MCF 10A (cell line): ENCODE data around the gene C9. TPM values are rescaled to one million over a fixed set of nuclear protein-coding genes. Genes with fewer than 3 reads are reported as not detected.
A peak's percentile ranks its signal among the peaks of the same experiment; 100 is the strongest.

Source experiments
- Bru-seq: library from RNA; stranded (reverse); fragments of 400-500 nt; gene quantifications from one replicate; lab custom pipeline; 2021; lab: Mats Ljungman, UMichigan
- BruChase-seq, 2 experiments: library from RNA; stranded (reverse); fragments of 400-500 nt; gene quantifications; one replicate each; lab custom pipeline; 2021; lab: Mats Ljungman, UMichigan
- BruUV-seq: library from RNA; stranded (reverse); fragments of 400-500 nt; replicated peaks from 2 replicates; lab custom pipeline; 2021; lab: Mats Ljungman, UMichigan
- CTCF ChIA-PET: fragments of 300-600 bp; sonication (Branson Sonifier 250); formaldehyde crosslinking; extraction: SDS; loops from one replicate; lab custom pipeline; 2021; ENCODE audit warnings: antibody characterized with exemption, inconsistent platforms; lab: Yijun Ruan, JAX
- POLR2A ChIA-PET: fragments of 300-600, 350-650 bp; sonication (Branson Sonifier 250); formaldehyde crosslinking; extraction: SDS; loops from one replicate; lab custom pipeline; 2020; ENCODE audit warnings: antibody characterized with exemption, inconsistent platforms; lab: Yijun Ruan, JAX
- DNase-seq: peaks from one replicate; pipeline ENCODE4 v3.0.0-alpha.2; 2018; ENCODE audit not compliant: unreplicated experiment
- H3K27ac Mint-ChIP-seq: one replicate; pipeline ENCODE4 v1.8.0; 2022; ENCODE audit warnings: mild to moderate bottlenecking, low read depth, mixed read lengths; ENCODE audit not compliant: unreplicated experiment
- H3K27me3 Mint-ChIP-seq: one replicate; pipeline ENCODE4 v1.8.0; 2022; ENCODE audit warnings: mixed read lengths; ENCODE audit not compliant: insufficient read depth, unreplicated experiment
- H3K36me3 Mint-ChIP-seq: one replicate; pipeline ENCODE4 v1.8.0; 2022; ENCODE audit warnings: mild to moderate bottlenecking, moderate library complexity, mixed read lengths; ENCODE audit not compliant: insufficient read depth, unreplicated experiment
- H3K4me1 Mint-ChIP-seq: one replicate; pipeline ENCODE4 v1.8.0; 2022; ENCODE audit warnings: mixed read lengths; ENCODE audit not compliant: insufficient read depth, unreplicated experiment
- H3K4me3 Mint-ChIP-seq: one replicate; pipeline ENCODE4 v1.8.0; 2022; ENCODE audit warnings: mild to moderate bottlenecking, moderate library complexity, mixed read lengths; ENCODE audit not compliant: unreplicated experiment
- H3K9me3 Mint-ChIP-seq: one replicate; pipeline ENCODE4 v1.8.0; 2022; ENCODE audit warnings: mixed read lengths; ENCODE audit not compliant: unreplicated experiment
- CTCF ChIP-seq: fragments of 200-600 bp; IDR thresholded peaks from one replicate; pipeline ENCODE4 v1.8.0; 2022; ENCODE audit warnings: antibody characterized with exemption, mild to moderate bottlenecking; ENCODE audit not compliant: unreplicated experiment
- intact Hi-C: fragments of 100-400 bp; cut with micrococcal nuclease; formaldehyde crosslinking; loops from 2 replicates; pipeline ENCODE4 v1.14.1; 2022
- long read RNA-seq: library from polyadenylated mRNA; stranded (forward); transcript quantifications from one replicate; pipeline ENCODE4 v2.0.0, GENCODE V29; 2022
- total RNA-seq: library from RNA; stranded (reverse); gene quantifications from 2 replicates; pipeline ENCODE4 v1.2.3, GENCODE V29; 2022

C9 gene
- total RNA-seq (not detected in 2 replicates), Bru-seq, nascent RNA (percentile 1 among the genes with signal in this experiment), BruChase-seq, experiment 1, labeled RNA remaining after a 6-hour chase (percentile 3 among the genes with signal in this experiment), BruChase-seq, experiment 2, labeled RNA remaining after a 2-hour chase (percentile 1 among the genes with signal in this experiment)
- long read RNA-seq = 0 reads

GRCh38 chr5:39364367-39364766 lies at the start of gene C9:
C9 (minus strand) TSS chr5:39364495; CDS start chr5:39364464, 31 bp downstream.
- H3K4me1 Mint-ChIP-seq = peaks cover 8% of the 10 kb centered on the region
- H3K27ac Mint-ChIP-seq = no peak within 1 kb of the TSS
- CTCF ChIA-PET = interaction anchor here (1.3 kb wide), 1 partner anchor 12 kb away, joined by 5 read pairs; no protein-coding TSS in a partner anchor
- H3K9me3 Mint-ChIP-seq = no peaks in the 10 kb centered on the region
- no peak for TF ChIP-seq CTCF
- BruUV-seq = no TSS peak
- H3K36me3 Mint-ChIP-seq = no peaks in the 10 kb centered on the region
- intact Hi-C loops = no loop called here
- no peak for DNase-seq
- no peak within 1 kb of the TSS for H3K4me3 Mint-ChIP-seq
- no peaks in the 10 kb centered on the region for H3K27me3 Mint-ChIP-seq
- POLR2A ChIA-PET = no interaction called here

- Mint-ChIP-seq H3K27me3 (no peaks in the 10 kb centered on the region), H3K36me3 (no peaks in the 10 kb centered on the region), H3K4me3 (no peak overlapping the region), H3K27ac (no peak overlapping the region), H3K9me3 (no peaks in the 10 kb centered on the region), H3K4me1 (peaks cover 15% of the 10 kb centered on the region)
- ChIA-PET CTCF (interaction anchor here (0.9 to 1.5 kb wide), 2 partner anchors 12 to 38 kb away, joined by 6 to 7 read pairs; no protein-coding TSS in a partner anchor), POLR2A (interaction anchor here (0.8 to 1.4 kb wide), 3 partner anchors 10 to 157 kb away, joined by 3 to 5 read pairs (median 4); no protein-coding TSS in a partner anchor)
- TF ChIP-seq CTCF = no peak
- no peak for DNase-seq
- intact Hi-C loops = no loop called here
- no TSS peak for BruUV-seq
Observed at GRCh38 chr5:39413771-39414170, 49.5 kb upstream of the C9 start.

GRCh38 chr5:39412721-39413394 lies 48.6 kb upstream of the C9 start:
- H3K36me3 Mint-ChIP-seq = no peaks in the 10 kb centered on the region
- no peak for DNase-seq
- H3K4me1 Mint-ChIP-seq = peaks cover 15% of the 10 kb centered on the region
- H3K4me3 Mint-ChIP-seq = no peak overlapping the region
- no TSS peak for BruUV-seq
- intact Hi-C loops = no loop called here
- H3K9me3 Mint-ChIP-seq = no peaks in the 10 kb centered on the region
- H3K27me3 Mint-ChIP-seq = no peaks in the 10 kb centered on the region
- no peak overlapping the region for H3K27ac Mint-ChIP-seq
- CTCF ChIA-PET = interaction anchor here (0.6 to 1.5 kb wide), 3 partner anchors 11 to 302 kb away, joined by 3 to 6 read pairs (median 4); no protein-coding TSS in a partner anchor
- TF ChIP-seq CTCF = no peak
- POLR2A ChIA-PET = interaction anchor here (0.8 to 1.4 kb wide), 3 partner anchors 9 to 158 kb away, joined by 3 to 5 read pairs (median 4); no protein-coding TSS in a partner anchor

- no peak overlapping the region for H3K4me3 Mint-ChIP-seq
- DNase-seq = no peak
- ChIA-PET CTCF (no interaction called here), POLR2A (no interaction called here)
- H3K4me1 Mint-ChIP-seq = peaks cover 15% of the 10 kb centered on the region
- no peaks in the 10 kb centered on the region for H3K27me3 Mint-ChIP-seq
- H3K27ac Mint-ChIP-seq = no peak overlapping the region
- BruUV-seq = no TSS peak
- no peak for TF ChIP-seq CTCF
- H3K36me3 Mint-ChIP-seq = no peaks in the 10 kb centered on the region
- intact Hi-C loops = no loop called here
- H3K9me3 Mint-ChIP-seq = no peaks in the 10 kb centered on the region
Observed at GRCh38 chr5:39411985-39412384, 47.7 kb upstream of the C9 start.
